CD4-positive, alpha-beta T cell treated with Interleukin-15 for 4 hours (primary cell): ENCODE data around the gene TTC23.

Experiments used
- DNase-seq: peaks from one replicate; pipeline ENCODE4 v3.0.0-alpha.2; 2020; ENCODE audit warnings: low spot score

The TTC23 gene

DNA sequence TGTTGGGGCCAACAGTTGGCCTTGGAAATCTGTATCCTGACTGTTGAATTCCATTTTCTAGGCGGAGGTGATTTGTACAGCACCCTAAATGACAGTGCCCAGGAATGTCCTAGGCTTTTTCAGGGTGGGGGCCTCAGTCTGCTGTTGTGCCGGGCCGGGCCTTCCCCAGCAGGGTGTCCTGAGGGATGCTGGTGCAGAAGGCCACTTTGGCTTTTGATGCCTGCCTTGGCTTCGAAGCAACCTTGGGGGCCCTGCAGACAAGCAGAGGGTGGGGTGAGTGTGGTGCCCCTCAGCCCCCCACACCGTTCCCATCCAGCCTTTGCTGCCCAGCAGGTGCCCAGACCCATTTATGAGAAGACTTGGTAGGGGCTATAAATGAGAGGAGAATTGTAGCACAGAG is 111.5 kb downstream of the TTC23 start:
- DNase-seq, result no peak

DNA sequence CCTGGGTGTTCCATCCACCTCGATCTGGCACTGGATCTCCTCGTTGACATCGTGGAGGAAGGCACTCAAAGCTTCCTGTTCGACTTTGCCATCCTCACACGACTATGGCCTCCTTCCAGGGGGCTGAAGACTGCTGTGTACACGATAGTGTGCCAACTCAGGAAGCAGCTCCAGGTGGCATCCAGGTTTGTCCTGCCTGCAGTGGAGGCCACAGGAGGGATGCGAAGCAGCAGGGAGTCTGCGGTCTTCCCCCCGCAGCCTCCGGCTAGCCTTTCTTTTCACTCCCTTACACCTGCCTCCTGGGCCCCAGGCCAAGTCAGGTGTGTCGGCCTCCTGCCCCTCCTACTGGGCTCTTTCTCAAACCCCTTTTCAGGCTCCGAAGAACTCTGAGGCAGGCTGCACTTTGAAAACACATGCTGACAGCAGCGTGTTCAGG is 112.3 kb downstream of the TTC23 start:
- no peak for DNase-seq

- no peak for DNase-seq
Observed at GRCh38 chr15:99135194-99135593, 114.2 kb downstream of the TTC23 start.

- DNase-seq, result no peak
Observed at GRCh38 chr15:99134317-99134821, 115.0 kb downstream of the TTC23 start.

DNA sequence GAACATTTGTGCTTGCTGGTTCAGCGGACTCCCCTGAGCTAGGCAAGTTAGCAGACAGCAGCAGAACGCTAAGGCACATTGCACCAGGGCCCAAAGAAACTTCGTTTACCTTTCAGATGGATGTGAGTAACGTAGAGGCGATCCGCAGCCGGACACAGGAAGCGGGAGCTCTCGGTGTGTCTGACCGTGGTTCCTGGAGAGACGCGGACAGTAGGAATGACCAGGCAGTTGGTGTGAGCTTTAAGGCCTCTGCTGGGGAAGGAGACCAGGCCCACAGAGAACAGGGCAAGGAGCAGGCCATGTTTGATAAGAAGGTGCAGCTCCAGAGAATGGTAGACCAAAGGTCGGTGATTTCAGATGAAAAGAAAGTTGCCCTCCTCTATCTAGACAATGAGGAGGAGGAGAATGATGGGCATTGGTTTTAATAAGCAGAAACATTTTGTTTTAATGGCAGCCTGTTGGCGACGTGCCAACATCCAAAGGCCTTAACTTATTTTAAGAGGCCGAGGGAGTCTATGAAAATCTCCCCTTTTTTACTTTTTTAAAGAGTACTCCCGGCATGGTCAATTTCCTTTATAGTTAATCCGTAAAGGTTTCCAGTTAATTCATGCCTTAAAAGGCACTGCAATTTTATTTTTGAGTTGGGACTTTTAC is 116.6 kb downstream of the TTC23 start:
- no peak for DNase-seq

GRCh38 chr15:99132122-99132521 is 117.3 kb downstream of the TTC23 start:
- DNase-seq, result no peak

GRCh38 chr15:99131441-99132023 is 117.8 kb downstream of the TTC23 start:
- DNase-seq, result no peak

- DNase-seq, result no peak
Observed at GRCh38 chr15:99130765-99131440, 118.5 kb downstream of the TTC23 start.

DNA sequence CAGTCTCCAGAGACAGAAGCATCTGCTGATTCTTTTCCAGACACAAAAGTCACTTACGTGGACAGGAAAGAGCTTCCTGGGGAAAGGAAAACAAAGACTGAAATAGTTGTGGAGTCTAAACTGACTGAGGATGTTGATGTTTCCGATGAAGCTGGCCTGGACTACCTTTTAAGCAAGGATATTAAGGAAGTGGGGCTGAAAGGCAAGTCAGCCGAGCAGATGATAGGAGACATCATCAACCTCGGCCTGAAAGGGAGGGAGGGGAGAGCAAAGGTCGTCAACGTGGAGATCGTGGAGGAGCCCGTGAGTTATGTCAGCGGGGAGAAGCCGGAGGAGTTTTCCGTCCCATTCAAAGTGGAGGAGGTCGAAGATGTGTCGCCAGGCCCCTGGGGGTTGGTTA is 119.1 kb downstream of the TTC23 start:
- DNase-seq, result no peak

- DNase-seq, result no peak
Observed at GRCh38 chr15:99129644-99130043, 119.7 kb downstream of the TTC23 start.

DNA sequence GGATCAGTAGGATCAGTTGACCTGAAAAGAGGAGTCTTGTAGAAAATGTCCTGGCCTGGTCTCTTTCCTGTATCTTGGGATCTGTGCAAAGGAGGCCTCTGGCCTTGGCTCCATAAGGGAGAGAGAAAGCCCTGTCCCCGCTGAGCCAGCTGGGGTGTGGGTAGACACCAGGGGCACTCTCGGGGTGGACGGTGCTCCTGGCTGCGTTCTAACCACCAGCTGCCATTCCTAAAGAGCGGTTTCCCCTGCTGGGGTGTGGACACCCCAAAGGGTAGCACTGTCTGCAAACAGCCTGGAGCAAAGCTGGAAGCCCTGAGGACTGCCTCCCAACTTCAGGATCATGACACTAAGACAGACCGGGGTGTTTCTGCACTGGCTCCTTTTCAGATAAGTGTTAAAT is 121.0 kb downstream of the TTC23 start:
- no peak for DNase-seq

DNA sequence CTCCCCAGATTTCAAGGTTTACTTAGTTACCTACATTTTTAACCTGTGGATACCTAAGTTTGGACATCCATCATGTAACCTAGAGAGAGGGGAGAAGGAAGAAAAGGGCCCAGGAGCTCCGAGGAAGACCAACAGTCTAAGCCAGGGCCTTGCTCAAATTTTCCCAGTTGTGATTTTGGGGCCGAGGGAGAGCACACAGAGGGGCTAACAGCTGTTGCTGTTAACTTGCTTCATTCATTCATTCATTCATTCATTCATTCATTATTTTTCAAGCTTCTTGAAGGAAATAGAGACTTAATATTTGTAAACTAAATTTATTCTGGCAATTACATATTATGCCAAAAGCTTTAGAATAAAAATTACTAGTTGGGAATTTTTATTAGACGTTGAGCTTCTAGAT is 121.6 kb downstream of the TTC23 start:
- no peak for DNase-seq

- no peak for DNase-seq
Observed at GRCh38 chr15:99126930-99127329, 122.5 kb downstream of the TTC23 start.

GRCh38 chr15:99126131-99126588 is 123.2 kb downstream of the TTC23 start:
- DNase-seq, result no peak

DNA sequence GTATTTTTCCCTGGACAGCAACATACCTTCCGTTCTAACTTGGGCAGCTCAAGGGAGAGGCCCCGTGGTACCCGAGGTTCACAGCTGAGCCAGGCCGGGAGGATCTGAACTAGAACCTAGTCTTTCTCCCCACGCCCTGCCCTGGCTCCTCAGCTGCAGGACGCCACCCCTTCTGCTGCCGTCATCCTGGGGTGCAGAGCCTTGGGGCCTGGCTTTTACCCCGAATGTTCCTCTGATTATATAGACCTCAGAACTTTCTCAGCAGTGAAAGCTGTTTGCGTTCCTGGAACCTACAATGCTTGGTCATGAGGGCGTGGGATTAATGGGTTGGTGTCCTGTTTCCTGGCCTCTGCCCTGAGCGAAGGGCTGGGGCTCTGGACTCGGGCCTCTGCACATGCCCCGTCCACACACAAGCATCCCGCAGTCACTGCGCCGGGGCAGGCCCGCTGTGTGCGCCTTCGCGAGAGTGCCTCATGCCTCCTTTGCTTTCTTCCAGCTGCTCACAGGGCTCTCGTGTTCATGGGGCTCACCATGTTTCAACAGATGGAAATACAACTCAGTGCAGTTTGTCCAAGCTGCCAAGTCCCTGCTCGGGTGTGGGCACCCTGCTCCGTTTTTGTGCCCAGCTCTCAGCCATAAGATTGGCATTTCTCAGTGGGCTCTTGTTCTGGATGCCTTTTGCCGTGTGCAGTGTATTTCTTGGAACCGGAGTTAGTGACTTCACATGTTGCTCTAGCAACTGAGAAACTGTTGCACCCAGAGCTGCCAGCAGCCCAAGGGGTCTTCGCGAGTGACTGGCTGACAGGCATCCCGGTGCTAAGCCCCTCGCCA is 124.1 kb downstream of the TTC23 start:
- no peak for DNase-seq

GRCh38 chr15:99124641-99125040 is 124.7 kb downstream of the TTC23 start:
- DNase-seq, result no peak

- no peak for DNase-seq
Observed at GRCh38 chr15:99123713-99124451, 125.5 kb downstream of the TTC23 start.

GRCh38 chr15:99122831-99123712 is 126.3 kb downstream of the TTC23 start:
- DNase-seq, result no peak

DNA sequence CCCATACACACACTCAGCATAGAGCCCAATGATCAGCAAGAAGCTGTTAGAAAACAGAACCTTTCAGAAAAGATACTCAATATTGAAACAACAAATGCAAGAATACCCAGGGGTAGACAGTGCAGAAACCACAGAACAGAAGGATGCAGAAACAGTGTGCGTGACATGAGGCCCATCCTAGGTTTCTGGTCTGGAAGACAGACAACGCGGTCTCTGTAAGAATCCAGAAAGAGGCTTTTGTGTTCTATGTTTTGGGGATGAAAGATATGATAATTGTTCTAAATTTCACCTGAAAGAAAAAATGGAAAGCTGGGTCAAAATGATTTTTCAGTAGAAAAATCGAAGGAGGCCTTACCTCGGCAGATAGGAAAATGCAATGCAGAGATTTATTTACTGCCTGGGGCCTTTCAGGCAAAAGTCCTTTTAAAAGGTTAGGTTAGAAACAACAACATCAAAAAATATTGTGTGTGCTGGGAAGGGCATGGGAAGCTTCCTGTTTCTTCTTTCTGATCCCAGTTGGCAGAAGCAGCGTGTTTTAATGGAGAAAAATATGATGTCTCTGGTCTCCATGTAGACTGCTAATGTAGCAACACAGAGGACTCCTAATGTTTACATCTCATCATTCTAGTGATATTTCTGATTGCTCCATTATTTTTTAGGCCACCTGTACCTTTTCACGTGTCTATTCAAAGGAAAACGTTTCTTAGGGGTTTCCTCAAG is 127.5 kb downstream of the TTC23 start:
- DNase-seq, result no peak

DNA sequence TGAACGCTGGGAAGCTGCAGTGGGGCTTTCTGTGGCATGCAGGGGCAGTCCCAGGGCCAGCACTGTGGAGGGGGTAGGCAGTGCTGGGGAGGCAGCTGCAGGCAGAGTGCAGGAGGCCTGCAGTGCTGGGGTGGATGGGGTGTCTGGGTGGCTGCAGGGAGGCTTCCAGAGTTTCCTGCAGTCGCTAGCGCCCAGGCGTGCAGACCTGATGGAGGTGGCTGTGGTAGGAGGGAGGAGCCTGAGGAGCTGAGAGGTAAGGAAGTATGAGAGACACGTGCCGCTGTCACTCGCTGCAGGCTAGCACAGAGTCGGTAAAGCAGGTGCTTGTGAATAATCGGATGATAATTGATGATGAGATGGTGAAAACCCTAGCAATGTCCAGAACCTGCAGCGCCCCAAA is 128.2 kb downstream of the TTC23 start:
- DNase-seq, result no peak
